Duodenal mucosa (tissue), 2 donors: Measurements from ENCODE around the gene NUDT3.

ENCODE experiments used
- H3K27ac ChIP-seq: one replicate; pipeline ENCODE4 v1.7.0; 2013; ENCODE audit warnings: low read depth, low read length
- H3K27me3 ChIP-seq, 2 donors: one replicate each; pipeline ENCODE4 v1.7.0; 2013; ENCODE audit warnings: low read length in 2 of 2, control low read depth in 1 of 2; ENCODE audit not compliant: insufficient read depth in 2 of 2, control insufficient read depth in 1 of 2
- H3K36me3 ChIP-seq, 2 donors: one replicate each; pipeline ENCODE4 v1.7.0; 2013; ENCODE audit warnings: low read length in 2 of 2, control low read depth in 1 of 2; ENCODE audit not compliant: insufficient read depth in 2 of 2, control insufficient read depth in 1 of 2
- H3K4me1 ChIP-seq, 2 donors: one replicate each; pipeline ENCODE4 v1.7.0; 2013; ENCODE audit warnings: low read length in 2 of 2, control low read depth in 1 of 2; ENCODE audit not compliant: insufficient read depth in 2 of 2, control insufficient read depth in 1 of 2
- H3K4me3 ChIP-seq, 2 donors: one replicate each; pipeline ENCODE4 v1.7.0; 2013; ENCODE audit warnings: low read length in 2 of 2, low read depth in 1 of 2
- H3K9ac ChIP-seq, 2 donors: one replicate each; pipeline ENCODE4 v1.7.0; 2013; ENCODE audit warnings: low read length in 2 of 2, low read depth in 1 of 2
- H3K9me3 ChIP-seq, 2 donors: one replicate each; pipeline ENCODE4 v1.7.0; 2013; ENCODE audit warnings: low read length in 2 of 2, control low read depth in 1 of 2; ENCODE audit not compliant: control insufficient read depth in 1 of 2

NUDT3 gene

DNA sequence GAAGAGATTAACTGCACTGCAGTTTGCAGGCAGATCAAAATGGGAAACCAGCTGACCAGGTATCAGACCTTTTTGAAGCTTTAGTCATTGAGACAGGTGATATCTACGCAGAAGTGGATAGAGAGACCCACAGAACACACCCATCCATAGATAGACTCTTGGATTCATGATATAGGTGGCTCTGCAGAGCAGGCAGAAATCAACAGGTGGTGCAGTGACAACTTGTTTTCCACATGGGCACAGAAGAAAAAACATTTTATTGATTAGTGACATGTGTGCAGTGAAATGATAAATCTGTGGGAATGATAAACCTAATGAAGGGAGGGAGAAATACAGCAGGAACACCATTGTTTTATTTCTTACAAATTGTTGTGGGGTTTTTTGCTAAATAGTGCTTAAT, 45.2 kb downstream of the NUDT3 start:
- Histone ChIP-seq H3K4me3 (no peak overlapping the region), H3K9ac (no peak overlapping the region), H3K4me1 (peaks cover 0 to 13% of the 10 kb centered on the region in 2 donors), H3K27ac (no peak overlapping the region), H3K9me3 (no peaks in the 10 kb centered on the region), H3K27me3 (no peaks in the 10 kb centered on the region), H3K36me3 (no peaks in the 10 kb centered on the region)

DNA sequence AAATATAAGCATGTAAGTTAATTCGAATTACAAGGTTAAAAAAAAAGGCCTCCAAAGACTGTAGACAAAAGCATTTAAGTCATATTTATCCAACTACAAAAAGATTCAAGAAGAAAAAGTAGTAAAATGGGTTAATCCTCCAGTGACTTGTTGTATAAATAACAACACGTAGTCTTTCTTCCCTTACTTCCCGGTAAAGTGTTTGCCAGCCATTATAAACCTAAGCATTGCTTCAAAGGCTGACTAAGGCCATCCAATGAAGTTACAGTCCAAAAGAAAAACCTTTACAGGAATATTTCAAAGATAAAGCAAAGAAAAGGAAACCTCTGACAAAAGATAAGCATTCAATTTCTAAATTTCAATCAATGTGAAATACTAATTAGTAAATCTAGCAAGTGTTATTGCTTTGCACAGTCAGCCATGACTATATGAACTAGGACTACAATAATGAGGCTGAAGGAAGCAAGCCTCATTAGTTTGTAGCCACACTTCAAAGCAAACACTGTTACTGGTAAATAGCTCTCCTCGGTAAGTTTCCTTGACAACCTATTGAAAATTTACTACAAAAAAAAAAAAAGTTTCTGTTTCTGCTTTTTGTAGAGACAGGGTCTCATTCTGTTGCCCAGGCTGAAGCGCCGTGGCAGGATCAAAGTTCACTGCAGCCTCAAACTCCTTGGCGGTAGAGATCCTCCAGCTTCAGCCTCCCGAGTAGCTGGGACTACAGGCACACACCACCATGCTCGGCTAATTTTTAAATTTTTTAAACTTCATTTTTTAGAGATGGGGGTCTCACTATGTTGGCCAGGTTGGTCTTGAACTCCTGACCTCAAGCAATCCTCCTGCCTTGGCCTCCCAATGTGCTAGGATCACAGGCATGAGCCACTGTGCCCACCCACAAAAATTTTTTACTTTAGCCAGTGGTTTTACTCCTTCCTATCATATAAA, 46.0 kb downstream of the NUDT3 start:
- Histone ChIP-seq H3K4me1 (peaks cover 0 to 18% of the 10 kb centered on the region in 2 donors), H3K9me3 (no peaks in the 10 kb centered on the region), H3K27ac (no peak overlapping the region)

DNA sequence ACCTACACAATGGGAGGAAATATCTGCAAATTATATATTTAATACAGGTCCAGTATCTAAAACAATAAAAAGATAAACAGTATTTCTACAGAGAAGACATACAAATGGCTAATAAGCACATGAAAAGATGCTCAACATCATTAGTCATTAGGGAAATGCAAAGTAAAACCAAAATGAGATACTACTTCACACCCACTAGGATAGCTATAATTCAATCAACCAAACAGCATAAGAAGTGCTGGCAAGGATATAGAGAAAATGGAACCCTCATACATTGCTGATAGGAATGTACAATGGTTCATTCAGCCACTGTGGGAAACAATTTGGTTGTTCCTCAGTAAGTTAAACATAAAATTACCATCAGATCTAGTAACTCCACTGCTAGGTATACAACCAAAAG, 48.7 kb downstream of the NUDT3 start:
- no peak overlapping the region for H3K9ac ChIP-seq
- H3K27me3 ChIP-seq, result no peaks in the 10 kb centered on the region
- H3K36me3 ChIP-seq, result no peaks in the 10 kb centered on the region
- no peaks in the 10 kb centered on the region for H3K9me3 ChIP-seq
- H3K4me3 ChIP-seq, result no peak overlapping the region
- no peak overlapping the region for H3K27ac ChIP-seq
- H3K4me1 ChIP-seq, result peaks cover 0 to 20% of the 10 kb centered on the region in 2 donors

More for the DNA sequence above, 46.0 kb downstream of the NUDT3 start:
- Histone ChIP-seq H3K4me3 (no peak overlapping the region), H3K9ac (no peak overlapping the region), H3K36me3 (no peaks in the 10 kb centered on the region), H3K27me3 (no peaks in the 10 kb centered on the region)

DNA sequence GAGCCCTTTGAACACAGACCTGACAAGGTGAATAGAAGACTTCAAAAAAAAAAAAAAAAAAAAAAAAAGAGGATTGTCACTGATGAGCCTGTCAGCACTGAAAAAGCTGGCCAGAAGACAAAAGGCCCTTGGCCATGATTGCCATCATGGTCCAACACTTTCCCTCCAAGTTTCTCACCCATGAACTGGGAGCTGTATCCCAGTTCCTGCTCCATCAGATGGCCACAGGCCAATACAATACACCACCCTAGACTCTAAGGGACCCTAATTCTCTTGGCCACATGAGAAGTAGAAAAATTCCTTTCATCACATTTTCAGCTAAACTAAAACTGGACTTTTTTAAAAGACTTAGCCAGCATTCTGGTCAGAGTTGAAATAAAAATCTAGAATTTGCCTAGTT, 50.2 kb downstream of the NUDT3 start:
- no peak overlapping the region for H3K27ac ChIP-seq
- no peaks in the 10 kb centered on the region for H3K36me3 ChIP-seq
- peaks cover 10 to 33% of the 10 kb centered on the region in 2 donors for H3K4me1 ChIP-seq

DNA sequence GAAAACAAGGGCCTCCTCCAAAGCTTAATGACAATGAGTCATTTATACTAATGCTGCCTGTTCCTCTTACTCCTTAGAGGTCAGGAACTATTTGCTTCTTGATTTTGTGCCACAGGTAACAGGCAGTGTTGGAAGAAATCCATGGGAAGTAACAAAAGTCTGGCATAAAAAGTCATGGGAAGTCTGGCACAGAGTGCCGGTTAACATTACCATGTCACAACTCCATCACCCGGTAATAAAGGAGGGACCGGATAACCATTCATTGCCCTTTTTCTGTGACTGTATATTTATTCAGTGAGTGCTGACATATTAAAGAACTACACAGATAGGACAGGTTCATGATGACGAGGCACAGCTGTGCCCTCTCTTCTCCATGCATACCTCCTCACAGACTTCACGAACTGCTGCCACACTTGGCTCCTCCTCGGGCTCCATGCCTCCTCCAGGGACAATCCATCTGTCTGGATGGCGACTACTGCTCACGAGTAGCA, 50.9 kb downstream of the NUDT3 start:
- Histone ChIP-seq H3K4me3 (no peak overlapping the region), H3K9ac (no peak overlapping the region), H3K9me3 (no peaks in the 10 kb centered on the region), H3K4me1 (peaks cover 13 to 35% of the 10 kb centered on the region in 2 donors), H3K27ac (no peak overlapping the region), H3K36me3 (no peaks in the 10 kb centered on the region), H3K27me3 (no peaks in the 10 kb centered on the region)

More for the DNA sequence above, 50.2 kb downstream of the NUDT3 start:
- Histone ChIP-seq H3K27me3 (no peaks in the 10 kb centered on the region), H3K4me3 (no peak overlapping the region), H3K9ac (no peak overlapping the region), H3K9me3 (no peaks in the 10 kb centered on the region)

DNA sequence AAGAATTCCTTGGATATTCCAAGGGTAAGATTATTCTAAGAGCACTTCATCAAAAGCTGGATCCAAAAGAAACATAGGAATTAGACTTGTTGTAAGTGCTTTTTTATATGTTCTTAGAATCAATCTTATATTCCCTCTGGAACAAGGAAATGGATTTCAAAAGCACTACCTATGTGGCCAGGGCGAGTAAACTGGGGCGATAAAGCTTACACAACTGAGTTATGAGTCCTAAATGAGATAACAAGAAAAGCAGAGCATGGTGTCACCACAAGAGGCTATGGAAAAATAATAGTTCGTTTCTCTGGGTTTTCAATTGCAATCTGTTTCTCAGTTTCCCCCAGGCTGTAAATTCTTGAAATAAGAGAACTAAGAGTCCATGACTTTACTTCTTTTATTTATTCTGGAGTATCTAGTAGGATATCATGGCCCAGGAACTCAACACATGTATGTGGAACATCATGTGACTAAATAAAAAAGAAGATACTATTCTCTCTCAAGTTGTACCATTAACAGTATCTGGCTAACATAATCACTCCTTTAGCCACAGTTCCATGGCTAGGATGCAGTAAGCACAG, 51.5 kb downstream of the NUDT3 start:
- H3K4me1 ChIP-seq, result peaks cover 13 to 35% of the 10 kb centered on the region in 2 donors
- no peaks in the 10 kb centered on the region for H3K27me3 ChIP-seq
- no peak overlapping the region for H3K27ac ChIP-seq

DNA sequence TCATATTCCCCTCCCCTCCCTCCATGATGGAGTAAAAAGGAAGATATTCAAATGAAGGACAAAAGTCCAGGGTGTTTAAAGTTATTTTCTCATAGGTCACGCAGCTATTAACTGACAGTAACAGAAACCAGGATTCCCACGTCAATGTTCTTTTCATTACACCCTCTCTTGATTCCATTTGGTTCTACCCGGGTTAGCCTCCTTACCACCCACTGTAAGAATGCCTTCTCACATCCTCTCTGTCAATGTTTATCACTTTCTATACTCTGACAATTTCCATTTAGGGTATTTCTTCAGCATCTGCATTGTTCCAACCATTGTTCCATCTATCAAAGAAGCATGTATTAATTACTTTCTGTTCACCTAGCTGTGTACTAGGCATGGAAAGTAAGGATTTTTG, 52.1 kb downstream of the NUDT3 start:
- H3K4me3 ChIP-seq, result no peak overlapping the region
- no peaks in the 10 kb centered on the region for H3K27me3 ChIP-seq

More for the DNA sequence above, 51.5 kb downstream of the NUDT3 start:
- Histone ChIP-seq H3K9me3 (no peaks in the 10 kb centered on the region), H3K9ac (no peak overlapping the region), H3K4me3 (no peak overlapping the region), H3K36me3 (no peaks in the 10 kb centered on the region)

DNA sequence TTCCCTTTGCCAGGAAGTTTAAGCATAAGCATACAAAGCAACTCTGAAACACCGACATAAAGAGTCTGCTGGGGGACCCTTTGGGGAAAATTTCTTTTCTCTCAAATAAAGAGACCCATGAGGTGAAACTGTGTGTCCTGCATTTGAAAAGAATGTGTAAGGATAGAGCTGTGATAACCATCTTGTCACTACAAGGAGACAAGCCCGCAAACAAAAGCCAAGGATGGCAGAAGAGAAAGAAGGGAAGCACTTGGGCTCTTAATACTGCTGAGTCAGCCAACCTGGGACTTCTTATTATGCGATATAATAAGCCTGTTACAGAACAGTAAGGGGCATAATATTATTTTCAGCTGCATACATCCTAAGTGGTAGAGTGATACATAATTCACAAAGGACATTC, 52.5 kb downstream of the NUDT3 start:
- no peaks in the 10 kb centered on the region for H3K9me3 ChIP-seq
- H3K27ac ChIP-seq, result no peak overlapping the region
- H3K9ac ChIP-seq, result no peak overlapping the region
- H3K4me1 ChIP-seq, result peaks cover 13 to 35% of the 10 kb centered on the region in 2 donors
- no peaks in the 10 kb centered on the region for H3K36me3 ChIP-seq
- H3K4me3 ChIP-seq, result no peak overlapping the region
- H3K27me3 ChIP-seq, result no peaks in the 10 kb centered on the region

More for the DNA sequence above, 52.1 kb downstream of the NUDT3 start:
- Histone ChIP-seq H3K9me3 (no peaks in the 10 kb centered on the region), H3K9ac (no peak overlapping the region), H3K27ac (no peak overlapping the region), H3K36me3 (no peaks in the 10 kb centered on the region), H3K4me1 (peaks cover 13 to 35% of the 10 kb centered on the region in 2 donors)

DNA sequence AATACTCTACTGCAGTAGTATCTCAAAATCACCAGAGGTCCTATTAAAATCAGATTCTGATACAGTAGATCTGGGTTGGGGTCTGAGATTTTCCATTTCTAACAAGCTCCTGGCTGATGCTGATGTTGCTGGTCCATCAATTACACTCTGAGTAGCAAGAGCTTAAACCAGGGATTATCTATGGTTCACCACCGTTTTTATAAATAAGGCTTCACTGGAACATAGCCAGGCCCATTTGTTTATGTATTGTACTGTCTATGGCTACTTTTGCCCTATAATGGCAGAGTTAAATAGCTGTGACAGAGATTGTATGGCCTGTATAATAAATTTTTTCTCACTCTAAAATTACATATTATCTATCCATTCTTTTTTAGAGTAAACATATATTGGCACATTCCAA, 53.0 kb downstream of the NUDT3 start:
- Histone ChIP-seq H3K9me3 (no peaks in the 10 kb centered on the region), H3K27ac (no peak overlapping the region), H3K4me1 (peaks cover 13 to 35% of the 10 kb centered on the region in 2 donors), H3K36me3 (no peaks in the 10 kb centered on the region), H3K9ac (no peak overlapping the region), H3K27me3 (no peaks in the 10 kb centered on the region), H3K4me3 (no peak overlapping the region)

DNA sequence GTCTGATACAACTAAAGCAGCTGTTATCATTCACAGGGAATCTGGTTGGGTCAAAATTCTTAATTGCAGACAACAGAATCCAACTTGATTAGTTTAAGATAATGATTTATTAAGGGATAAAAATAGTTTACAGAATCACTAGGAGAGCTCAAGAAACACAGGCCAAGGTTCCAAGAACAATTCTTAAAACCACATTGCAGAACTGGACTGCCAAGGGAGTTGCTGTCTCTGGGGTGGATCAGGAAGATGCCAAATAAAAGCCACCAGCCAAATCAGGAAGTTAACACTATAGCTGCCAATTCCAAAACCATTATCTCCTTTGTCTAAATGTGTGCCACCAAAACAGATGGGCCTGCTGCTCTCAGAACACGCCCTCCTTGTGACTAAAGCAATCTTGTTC, 53.7 kb downstream of the NUDT3 start:
- H3K4me3 ChIP-seq, result no peak overlapping the region
- no peaks in the 10 kb centered on the region for H3K9me3 ChIP-seq
- H3K4me1 ChIP-seq, result peaks cover 13 to 35% of the 10 kb centered on the region in 2 donors
- no peaks in the 10 kb centered on the region for H3K27me3 ChIP-seq
- no peak overlapping the region for H3K9ac ChIP-seq
- no peaks in the 10 kb centered on the region for H3K36me3 ChIP-seq
- H3K27ac ChIP-seq, result no peak overlapping the region
